ENCODE data around the gene DDX41.

DNA sequence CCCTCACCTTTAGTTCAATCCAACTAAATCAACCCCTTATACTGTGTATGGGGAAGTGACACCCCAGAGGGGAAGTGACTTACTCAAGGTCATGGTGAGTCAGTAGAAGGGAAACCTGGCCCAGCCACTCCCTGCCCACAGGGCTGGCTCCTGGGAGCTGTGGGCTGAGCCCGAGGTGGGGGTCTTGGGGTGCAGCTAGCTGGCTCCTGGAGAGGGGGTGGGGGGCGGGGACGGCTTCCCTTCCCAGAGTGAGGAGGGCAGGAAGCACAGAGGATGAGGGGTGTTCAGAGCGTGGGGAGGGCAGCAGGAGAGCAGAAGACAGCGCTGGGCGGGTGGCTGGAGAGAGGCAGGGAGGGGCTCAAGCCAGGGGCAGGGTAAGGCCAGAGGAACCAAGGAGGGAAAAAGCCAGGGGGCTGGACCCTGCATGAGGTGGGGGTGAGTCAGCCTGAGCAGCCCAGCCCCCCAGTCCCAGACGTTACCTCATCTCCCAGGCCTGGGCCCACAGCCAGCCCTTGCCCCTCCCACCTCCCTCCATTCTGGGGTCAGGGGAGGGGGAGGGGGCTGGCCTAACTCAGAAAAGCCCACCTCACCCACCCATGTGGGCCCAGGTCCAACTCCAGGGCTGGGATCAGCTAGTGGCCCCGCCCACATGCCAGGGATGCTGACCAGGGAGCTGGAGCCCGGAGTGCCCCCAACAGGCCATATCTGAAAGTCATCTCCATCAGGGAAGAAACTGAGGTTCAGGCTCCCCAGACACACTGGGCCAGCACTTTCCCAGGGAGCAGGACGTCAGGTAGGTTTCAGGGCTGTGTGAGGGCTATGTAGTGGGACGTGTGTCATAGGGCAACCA, 22.2 kb downstream of the DDX41 start:
- no peak for TF ChIP-seq EP300 (IDR thresholded peaks at IDR 0.05; ENCODE audit: low read depth)
- TF ChIP-seq POLR2AphosphoS5 (IDR thresholded peaks at IDR 0.05), result peak in 1 of 3 donors; percentile 27
- TF ChIP-seq, protein P1, sequence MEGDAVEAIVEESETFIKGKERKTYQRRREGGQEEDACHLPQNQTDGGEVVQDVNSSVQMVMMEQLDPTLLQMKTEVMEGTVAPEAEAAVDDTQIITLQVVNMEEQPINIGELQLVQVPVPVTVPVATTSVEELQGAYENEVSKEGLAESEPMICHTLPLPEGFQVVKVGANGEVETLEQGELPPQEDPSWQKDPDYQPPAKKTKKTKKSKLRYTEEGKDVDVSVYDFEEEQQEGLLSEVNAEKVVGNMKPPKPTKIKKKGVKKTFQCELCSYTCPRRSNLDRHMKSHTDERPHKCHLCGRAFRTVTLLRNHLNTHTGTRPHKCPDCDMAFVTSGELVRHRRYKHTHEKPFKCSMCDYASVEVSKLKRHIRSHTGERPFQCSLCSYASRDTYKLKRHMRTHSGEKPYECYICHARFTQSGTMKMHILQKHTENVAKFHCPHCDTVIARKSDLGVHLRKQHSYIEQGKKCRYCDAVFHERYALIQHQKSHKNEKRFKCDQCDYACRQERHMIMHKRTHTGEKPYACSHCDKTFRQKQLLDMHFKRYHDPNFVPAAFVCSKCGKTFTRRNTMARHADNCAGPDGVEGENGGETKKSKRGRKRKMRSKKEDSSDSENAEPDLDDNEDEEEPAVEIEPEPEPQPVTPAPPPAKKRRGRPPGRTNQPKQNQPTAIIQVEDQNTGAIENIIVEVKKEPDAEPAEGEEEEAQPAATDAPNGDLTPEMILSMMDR (IDR thresholded peaks at IDR 0.05), result peak in 2 of 5 experiments; percentile 19 to 22
- no peak for TF ChIP-seq POLR2A (IDR thresholded peaks at IDR 0.05)
